ENCODE data around the gene KAZN. TPM values are rescaled to one million over a fixed set of nuclear protein-coding genes. Genes with fewer than 3 reads are reported as not detected.
"Not testable (repeated sequence)": the region's sequence is repeated elsewhere in the genome, so short reads cannot be mapped to it uniquely, and the experiment has no call there.

KAZN gene
- total RNA-seq, 1 experiment from 2014 or later, result 3.4 TPM

- H3K4me3 ChIP-seq, result no peak overlapping the region
- 0 out of 2 replicates have a peak, but pooled peaks cover 2% of the 10 kb centered on the region for H3K9me3 ChIP-seq
- H3K36me3 ChIP-seq, result no peaks in the 10 kb centered on the region
- H3K27me3 ChIP-seq, result no peaks in the 10 kb centered on the region
- DNase-seq, result no peak
These were observed 21.2 kb upstream of the KAZN start for GRCh38 chr1:14577261-14577660.

- Histone ChIP-seq H3K9me3 (0 out of 2 replicates have a peak, but pooled peaks cover 2% of the 10 kb centered on the region), H3K36me3 (no peaks in the 10 kb centered on the region), H3K27me3 (no peaks in the 10 kb centered on the region), H3K4me3 (no peak overlapping the region)
- DNase-seq, result no peak
These were observed 20.3 kb upstream of the KAZN start for GRCh38 chr1:14578156-14578555.

DNA sequence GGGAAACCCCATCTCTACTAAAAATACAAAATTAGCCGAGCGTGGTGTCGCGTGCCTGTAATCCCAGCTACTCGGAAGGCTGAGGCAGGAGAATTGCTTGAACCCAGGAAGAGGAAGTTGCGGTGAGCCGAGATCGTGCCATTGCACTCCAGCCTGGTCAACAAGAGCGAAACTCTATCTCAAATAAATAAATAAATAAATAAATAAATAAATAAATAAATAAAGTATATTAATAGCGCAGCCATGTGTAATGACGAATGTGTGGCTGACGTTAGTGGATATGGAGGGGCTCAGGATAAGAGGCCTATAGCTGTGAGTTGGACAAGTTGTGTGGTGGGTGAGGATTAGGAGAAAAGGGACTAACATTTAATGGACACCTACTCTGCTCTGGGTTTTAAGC lies 18.2 kb upstream of the KAZN start:
- not testable (repeated sequence) for DNase-seq, H3K4me3 ChIP-seq, H3K36me3 ChIP-seq, H3K9me3 ChIP-seq, H3K27me3 ChIP-seq

DNA sequence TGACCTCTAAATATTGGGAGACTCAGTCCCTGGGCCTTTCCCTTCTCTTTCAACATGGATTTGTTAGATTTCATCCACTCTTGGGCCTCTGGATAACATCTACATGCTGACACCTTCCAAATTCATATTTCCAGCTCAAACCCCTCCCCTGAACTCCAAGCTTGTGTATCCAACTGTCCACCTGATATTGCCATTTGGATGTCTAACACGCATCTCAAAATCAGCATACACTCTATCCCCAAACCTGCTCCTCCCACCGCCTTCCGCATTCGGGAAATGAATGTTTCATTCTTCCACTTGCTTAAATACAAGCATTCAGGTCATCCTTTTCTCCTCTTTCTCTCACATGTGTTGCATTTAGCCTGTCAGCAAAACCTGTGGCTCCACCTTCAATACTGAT lies 17.5 kb upstream of the KAZN start:
- Histone ChIP-seq H3K36me3 (no peaks in the 10 kb centered on the region), H3K4me3 (no peak overlapping the region), H3K9me3 (0 out of 2 replicates have a peak, but pooled peaks cover 1% of the 10 kb centered on the region), H3K27me3 (no peaks in the 10 kb centered on the region)
- DNase-seq, result no peak

GRCh38 chr1:14583788-14584187 lies 14.7 kb upstream of the KAZN start:
- Histone ChIP-seq H3K4me3 (no peak overlapping the region), H3K27me3 (no peaks in the 10 kb centered on the region), H3K36me3 (no peaks in the 10 kb centered on the region), H3K9me3 (no peaks in the 10 kb centered on the region)
- DNase-seq, result no peak

DNA sequence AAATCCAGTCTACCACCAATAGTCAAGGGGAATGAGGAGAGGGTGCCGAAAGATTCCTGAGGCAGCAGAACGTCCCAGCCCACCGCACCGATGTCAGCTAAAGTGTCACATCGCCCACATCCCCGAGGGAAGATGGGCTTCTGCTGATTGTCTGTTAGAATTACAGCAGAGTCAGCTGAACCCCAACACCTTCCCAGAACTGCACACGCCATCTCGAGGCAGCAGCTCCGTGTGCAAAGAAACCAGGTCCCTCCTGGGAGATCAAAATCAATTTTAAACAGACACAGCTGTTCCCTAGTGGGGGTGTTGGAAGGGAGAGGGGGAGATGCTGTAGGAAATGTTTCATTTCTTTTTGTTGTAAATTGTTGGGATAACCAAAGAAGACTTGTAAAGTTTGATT lies 12.8 kb upstream of the KAZN start:
- no peak for DNase-seq
- Histone ChIP-seq H3K4me3 (no peak overlapping the region), H3K36me3 (no peaks in the 10 kb centered on the region), H3K9me3 (no peaks in the 10 kb centered on the region), H3K27me3 (no peaks in the 10 kb centered on the region)

GRCh38 chr1:14590411-14591180 lies 7.9 kb upstream of the KAZN start:
- Histone ChIP-seq H3K36me3 (no peaks in the 10 kb centered on the region), H3K9me3 (no peaks in the 10 kb centered on the region), H3K4me3 (no peak overlapping the region), H3K27me3 (no peaks in the 10 kb centered on the region)
- DNase-seq, result no peak

- no peak for DNase-seq
- Histone ChIP-seq H3K4me3 (no peak overlapping the region), H3K27me3 (no peaks in the 10 kb centered on the region), H3K9me3 (no peaks in the 10 kb centered on the region), H3K36me3 (no peaks in the 10 kb centered on the region)
These were observed 6.9 kb upstream of the KAZN start for GRCh38 chr1:14591600-14591999.

DNA sequence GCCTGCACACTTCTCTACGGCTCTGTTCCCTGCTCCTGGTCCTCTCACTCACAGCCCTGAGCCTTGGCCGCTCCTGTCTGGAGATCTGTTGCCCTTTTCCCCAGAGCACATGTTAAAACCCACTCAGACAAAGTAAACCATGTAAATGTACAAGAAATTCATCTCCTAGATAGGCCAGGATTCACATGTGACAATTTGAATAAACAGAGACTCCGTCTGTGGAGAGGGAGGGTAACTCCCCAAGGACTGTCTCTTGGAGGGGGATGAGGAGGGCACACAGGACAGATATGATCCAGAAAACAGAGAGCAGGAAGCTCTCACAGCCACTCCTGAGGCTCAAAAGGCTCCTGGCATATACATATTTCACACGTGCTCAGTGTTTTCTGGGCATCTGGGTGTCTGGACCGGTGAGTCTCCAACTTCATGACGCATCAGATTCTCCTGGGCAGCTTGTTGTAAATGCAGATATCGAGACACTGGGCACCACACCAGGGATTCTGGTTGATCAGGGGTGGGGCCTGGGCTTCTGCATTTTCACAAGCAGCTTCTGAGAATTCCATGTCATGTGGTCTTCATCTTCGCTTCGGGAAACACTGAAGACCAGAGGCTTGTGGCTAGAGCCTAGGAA lies 6.4 kb upstream of the KAZN start:
- DNase-seq, result no peak
- Histone ChIP-seq H3K9me3 (no peaks in the 10 kb centered on the region), H3K36me3 (no peaks in the 10 kb centered on the region), H3K4me3 (no peak overlapping the region), H3K27me3 (no peaks in the 10 kb centered on the region)

- no peak overlapping the region for H3K4me3 ChIP-seq
- no peaks in the 10 kb centered on the region for H3K9me3 ChIP-seq
- H3K36me3 ChIP-seq, result no peaks in the 10 kb centered on the region
- H3K27me3 ChIP-seq, result peaks cover 2% of the 10 kb centered on the region; the same call in 1 of the 2 replicates
- no peak for DNase-seq
These were observed 5.2 kb upstream of the KAZN start for GRCh38 chr1:14593302-14593701.

GRCh38 chr1:14594045-14594444 lies 4.4 kb upstream of the KAZN start:
- no peak for DNase-seq
- H3K4me3 ChIP-seq, result no peak overlapping the region
- H3K9me3 ChIP-seq, result no peaks in the 10 kb centered on the region
- H3K27me3 ChIP-seq, result peaks cover 3% of the 10 kb centered on the region; the same call in 1 of the 2 replicates
- H3K36me3 ChIP-seq, result no peaks in the 10 kb centered on the region

DNA sequence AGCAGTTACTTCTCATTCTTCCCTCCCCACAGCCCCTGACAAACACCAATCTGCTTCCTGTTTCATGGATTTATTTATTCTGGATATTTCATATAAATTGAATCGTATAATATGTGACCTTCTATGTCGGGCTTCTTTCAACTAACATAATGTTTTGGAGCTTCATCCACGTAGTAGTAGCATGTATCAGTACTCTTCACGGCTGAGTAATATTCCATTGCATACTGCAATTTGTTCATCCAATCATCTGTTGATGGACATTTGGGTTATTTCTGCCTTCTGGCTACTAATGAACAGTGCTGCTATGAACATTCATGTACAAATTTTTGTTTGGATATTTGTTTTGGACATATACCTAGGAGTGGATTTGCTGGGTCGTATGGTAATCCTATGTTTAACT lies 1.9 kb upstream of the KAZN start:
- DNase-seq, result no peak
- H3K27me3 ChIP-seq, result peaks cover 11% of the 10 kb centered on the region
- no peak overlapping the region for H3K4me3 ChIP-seq
- H3K36me3 ChIP-seq, result no peaks in the 10 kb centered on the region
- no peaks in the 10 kb centered on the region for H3K9me3 ChIP-seq

GRCh38 chr1:14597343-14598006 lies 1.0 kb upstream of the KAZN start:
- no peak overlapping the region; the same call in 1 of the 2 replicates for H3K4me3 ChIP-seq
- peaks cover 11% of the 10 kb centered on the region for H3K27me3 ChIP-seq
- no peak for DNase-seq
- no peaks in the 10 kb centered on the region for H3K36me3 ChIP-seq
- H3K9me3 ChIP-seq, result no peaks in the 10 kb centered on the region

- Histone ChIP-seq H3K36me3 (no peaks in the 10 kb centered on the region), H3K27me3 (peaks cover 11% of the 10 kb centered on the region), H3K9me3 (no peaks in the 10 kb centered on the region), H3K4me3 (peak overlapping the region; percentile 36)
- DNase-seq, result no peak
These were observed 433 bp upstream of the KAZN start for GRCh38 chr1:14598007-14598497.

GRCh38 chr1:14599183-14599791 lies 802 bp downstream of the KAZN start:
- DNase-seq, result peak; percentile 17
- Histone ChIP-seq H3K27me3 (peaks cover 11% of the 10 kb centered on the region), H3K4me3 (peak overlapping the region; percentile 36), H3K36me3 (no peaks in the 10 kb centered on the region), H3K9me3 (no peaks in the 10 kb centered on the region)

DNA sequence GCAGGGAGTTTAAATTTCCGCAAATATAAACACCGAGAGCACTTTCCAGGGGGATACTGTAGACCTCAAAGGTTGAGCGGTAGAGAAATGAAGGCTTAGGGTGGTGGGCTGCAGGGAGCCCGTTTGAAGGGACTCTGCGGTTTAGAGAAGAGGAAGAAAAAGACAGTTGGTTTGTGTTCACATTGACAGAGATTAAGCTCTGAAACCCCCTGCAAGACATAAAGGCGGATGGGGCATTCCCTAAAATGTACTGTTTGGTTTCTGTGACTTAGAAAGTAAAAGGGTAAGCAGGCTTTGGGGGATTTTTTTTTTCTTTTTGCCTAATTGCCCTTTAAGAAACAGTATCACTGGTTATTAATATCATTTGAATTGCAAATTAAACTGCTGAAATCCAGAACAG lies 1.3 kb downstream of the KAZN start:
- no peak for DNase-seq
- Histone ChIP-seq H3K27me3 (peaks cover 11% of the 10 kb centered on the region), H3K4me3 (peak overlapping the region; percentile 36), H3K9me3 (no peaks in the 10 kb centered on the region), H3K36me3 (no peaks in the 10 kb centered on the region)
